ENCODE data around the gene ZNF655. TPM values are rescaled to one million over a fixed set of nuclear protein-coding genes. Genes with fewer than 3 reads are reported as not detected.

ZNF655 gene
- total and polyA plus RNA-seq, 2 experiments from 2014 or later: 20.6 to 55.8 TPM

GRCh38 chr7:99539213-99539811 is 19.1 kb upstream of the ZNF655 start:
- Mint-ChIP-seq H3K27ac (no peak overlapping the region), H3K36me3 (ENCODE audit: low read depth) (peaks cover 39% of the 10 kb centered on the region), H3K4me1 (no peaks in the 10 kb centered on the region), H3K9me3 (peaks cover 91% of the 10 kb centered on the region), H3K27me3 (ENCODE audit: insufficient read depth, low read depth, poor library complexity) (peaks cover 14% of the 10 kb centered on the region), H3K4me3 (no peak overlapping the region)
- no peak for TF ChIP-seq ZNF114 (CRISPR knock-in tag; IDR thresholded peaks at IDR 0.05)
- TF ChIP-seq CTCF (conservative IDR thresholded peaks at IDR 0.05; ENCODE audit: low read depth in 2 of 2): no peak
- no peak for TF ChIP-seq ETS1 (IDR thresholded peaks at IDR 0.05)
- no peak for TF ChIP-seq JUNB (IDR thresholded peaks at IDR 0.05; ENCODE audit: unreplicated experiment)
- TF ChIP-seq REST (IDR thresholded peaks at IDR 0.05; ENCODE audit: unreplicated experiment): no peak
- TF ChIP-seq CREB1 (CRISPR knock-in tag; IDR thresholded peaks at IDR 0.05; ENCODE audit: low read depth): no peak
- TF ChIP-seq EZH2 (IDR thresholded peaks at IDR 0.05; ENCODE audit: low read depth, unreplicated experiment): no peak
- TF ChIP-seq STAT1 (IDR thresholded peaks at IDR 0.05; ENCODE audit: unreplicated experiment): no peak
- no peak for TF ChIP-seq POLR2AphosphoS5 (IDR thresholded peaks at IDR 0.05; ENCODE audit: low read depth)
- no peak for TF ChIP-seq ZNF462 (CRISPR knock-in tag; IDR thresholded peaks at IDR 0.05)
- no peak for TF ChIP-seq NANOG (IDR thresholded peaks at IDR 0.05; ENCODE audit: borderline replicate concordance)
- Histone ChIP-seq H3K4me2 (no peak overlapping the region), H3K27ac (ENCODE audit: low read depth) (no peak overlapping the region), H3K27me3 (ENCODE audit: insufficient read depth) (no peaks in the 10 kb centered on the region), H3K79me2 (replicated peaks; ENCODE audit: insufficient read depth) (no peaks in the 10 kb centered on the region), H2AFZ (no peak overlapping the region), H3F3A (replicated peaks; ENCODE audit: low read depth) (no peaks in the 10 kb centered on the region), H3K9me2 (ENCODE audit: insufficient read depth) (no peaks in the 10 kb centered on the region), H4K20me1 (replicated peaks; ENCODE audit: insufficient read depth) (no peaks in the 10 kb centered on the region), H3K36me3 (ENCODE audit: insufficient read depth) (no peaks in the 10 kb centered on the region; the same call in 1 of the 2 replicates), H3K4me1 (ENCODE audit: insufficient read depth) (no peaks in the 10 kb centered on the region), H3K4me3 (no peak overlapping the region)
- ATAC-seq (no peak), DNase-seq (ENCODE audit: low spot score) (no peak)

Measured in GM23338 (cell line).